HK-2 (cell line): ENCODE results near the gene HOXC12.

Experiments
- DNase-seq: peaks from one replicate; pipeline ENCODE4 v3.0.0-alpha.2; 2018; ENCODE audit not compliant: unreplicated experiment

Gene HOXC12

GRCh38 chr12:53940443-53941014, 14.2 kb upstream of the HOXC12 start:
- no peak for DNase-seq

- no peak for DNase-seq
Observed at GRCh38 chr12:53941187-53941586, 13.5 kb upstream of the HOXC12 start.

GRCh38 chr12:53941750-53942149, 13.0 kb upstream of the HOXC12 start:
- DNase-seq: no peak

GRCh38 chr12:53942467-53942997, 12.2 kb upstream of the HOXC12 start:
- DNase-seq: no peak

- no peak for DNase-seq
Observed at GRCh38 chr12:53944209-53944608, 10.5 kb upstream of the HOXC12 start.

- DNase-seq: no peak
Observed at GRCh38 chr12:53944907-53945847, 9.5 kb upstream of the HOXC12 start.

- no peak for DNase-seq
Observed at GRCh38 chr12:53947743-53948142, 7.0 kb upstream of the HOXC12 start.

- no peak for DNase-seq
Observed at GRCh38 chr12:53948650-53949593, 5.8 kb upstream of the HOXC12 start.

- no peak for DNase-seq
Observed at GRCh38 chr12:53949631-53950436, 4.9 kb upstream of the HOXC12 start.

- no peak for DNase-seq
Observed at GRCh38 chr12:53950437-53950773, 4.3 kb upstream of the HOXC12 start.

- DNase-seq: no peak
Observed at GRCh38 chr12:53950789-53951576, 3.7 kb upstream of the HOXC12 start.

GRCh38 chr12:53951577-53952334, 2.9 kb upstream of the HOXC12 start:
- DNase-seq: no peak

GRCh38 chr12:53952335-53952694, 2.4 kb upstream of the HOXC12 start:
- DNase-seq: no peak

GRCh38 chr12:53952871-53953734, 1.6 kb upstream of the HOXC12 start:
- DNase-seq: no peak

GRCh38 chr12:53953831-53954693, 641 bp upstream of the HOXC12 start:
- DNase-seq: no peak

- DNase-seq: no peak
Observed at GRCh38 chr12:53955036-53955775, 503 bp downstream of the HOXC12 start.

GRCh38 chr12:53955776-53956250, 1.1 kb downstream of the HOXC12 start:
- DNase-seq: no peak
